Measurements from ENCODE around the gene ING4.

GRCh38 chr12:6672143-6672542 is 9.2 kb upstream of the ING4 start:
- TF ChIP-seq TAF1 (IDR thresholded peaks at IDR 0.05; ENCODE audit: borderline replicate concordance, low read depth, low read length), result no peak
- TF ChIP-seq CTCF (IDR thresholded peaks at IDR 0.05), result no peak
- TF ChIP-seq JUND (IDR thresholded peaks at IDR 0.05), result no peak
- TF ChIP-seq NFIC (IDR thresholded peaks at IDR 0.05; ENCODE audit: borderline replicate concordance), result no peak
- TF ChIP-seq PBX3 (IDR thresholded peaks at IDR 0.05), result no peak
- TF ChIP-seq RAD21 (IDR thresholded peaks at IDR 0.05; ENCODE audit: low read length), result no peak
- no peak for TF ChIP-seq MXI1 (IDR thresholded peaks at IDR 0.05; ENCODE audit: low read depth, low read length)
- TF ChIP-seq SMC3 (IDR thresholded peaks at IDR 0.05; ENCODE audit: low read depth, low read length), result no peak
- no peak for TF ChIP-seq MAX (IDR thresholded peaks at IDR 0.05; ENCODE audit: low read depth)

Measured in SK-N-SH (cell line).